Osteocyte (in vitro differentiated cells): ENCODE data around the gene NQO2. TPM values are rescaled to one million over a fixed set of nuclear protein-coding genes. Genes with fewer than 3 reads are reported as not detected.
A peak's percentile ranks its signal among the peaks of the same experiment; 100 is the strongest.
"Not testable (repeated sequence)": the region's sequence is repeated elsewhere in the genome, so short reads cannot be mapped to it uniquely, and the experiment has no call there.

Experiments
- DNase-seq: peaks from one replicate; pipeline ENCODE4 v3.0.0; 2021; ENCODE audit warnings: mixed read lengths; ENCODE audit not compliant: unreplicated experiment; ENCODE audit errors: extremely low spot score
- H3K27ac Mint-ChIP-seq: one replicate; pipeline ENCODE4 v1.8.0; 2021; ENCODE audit warnings: mild to moderate bottlenecking, mixed read lengths; ENCODE audit not compliant: unreplicated experiment
- H3K27me3 Mint-ChIP-seq: one replicate; pipeline ENCODE4 v1.8.0; 2021; ENCODE audit warnings: mixed read lengths; ENCODE audit not compliant: unreplicated experiment
- H3K36me3 Mint-ChIP-seq: one replicate; pipeline ENCODE4 v1.8.0; 2021; ENCODE audit warnings: mixed read lengths; ENCODE audit not compliant: unreplicated experiment
- H3K4me1 Mint-ChIP-seq: one replicate; pipeline ENCODE4 v1.8.0; 2021; ENCODE audit warnings: mixed read lengths; ENCODE audit not compliant: unreplicated experiment
- H3K4me3 Mint-ChIP-seq: one replicate; pipeline ENCODE4 v1.8.0; 2021; ENCODE audit warnings: mild to moderate bottlenecking, moderate library complexity, mixed read lengths; ENCODE audit not compliant: unreplicated experiment
- H3K9me3 Mint-ChIP-seq: one replicate; pipeline ENCODE4 v1.8.0; 2021; ENCODE audit warnings: mixed read lengths; ENCODE audit not compliant: unreplicated experiment
- CTCF ChIP-seq: fragments of 200-600 bp; sonication (generic); IDR thresholded peaks from 2 replicates; pipeline ENCODE4 v1.5.0; 2021; ENCODE audit warnings: antibody characterized with exemption, mild to moderate bottlenecking, moderate library complexity
- total RNA-seq: library from RNA; stranded (reverse); gene quantifications from 2 replicates; pipeline ENCODE4 v1.2.1, GENCODE V29; 2021

The NQO2 gene
- total RNA-seq, 1 donor from 2014 or later, result 40.1 TPM

DNA sequence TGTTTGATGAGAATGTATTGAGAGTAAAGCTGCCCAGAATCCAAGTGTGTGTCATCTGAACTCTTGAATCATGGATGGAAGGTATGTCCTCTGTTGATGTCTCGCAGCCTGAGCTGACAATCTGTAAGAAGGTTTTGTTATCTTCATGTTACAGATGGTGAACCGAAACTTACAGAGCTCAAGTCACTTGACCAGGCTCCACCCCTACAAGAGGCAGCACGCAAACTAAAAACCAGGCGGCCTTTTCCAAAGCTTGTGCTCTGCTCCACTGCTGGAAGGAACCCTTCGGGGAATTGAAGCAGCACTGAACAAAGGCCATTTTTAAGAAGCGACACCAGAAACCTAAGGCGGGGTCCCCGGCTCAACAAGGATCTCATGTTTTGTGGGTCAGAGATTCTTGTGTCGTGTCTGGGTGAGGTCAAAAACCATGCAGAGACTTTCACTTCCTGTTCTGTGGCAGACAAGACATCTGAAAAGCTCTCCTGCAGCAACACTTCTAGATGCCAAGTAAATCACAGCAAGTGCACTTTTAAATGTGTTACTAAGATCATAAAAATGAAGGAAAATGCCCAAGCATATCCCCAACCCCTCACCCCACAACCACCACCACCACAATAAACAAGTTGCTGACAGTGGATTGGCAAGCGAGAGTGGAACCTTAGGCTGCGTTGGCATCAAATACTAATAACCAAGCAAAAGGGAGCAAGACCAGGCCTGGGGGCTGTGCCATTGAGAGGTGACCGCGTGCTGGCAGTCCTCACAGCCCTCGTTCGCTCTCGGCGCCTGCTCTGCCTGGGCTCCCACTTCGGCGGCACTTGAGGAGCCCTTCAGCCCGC is 27.3 kb downstream of the NQO2 start:
- Mint-ChIP-seq H3K4me1 (peaks cover 39% of the 10 kb centered on the region), H3K27me3 (no peaks in the 10 kb centered on the region), H3K27ac (peak overlapping the region; percentile 50), H3K9me3 (no peaks in the 10 kb centered on the region), H3K36me3 (peaks cover 2% of the 10 kb centered on the region), H3K4me3 (no peak overlapping the region)
- no peak for TF ChIP-seq CTCF
- no peak for DNase-seq

DNA sequence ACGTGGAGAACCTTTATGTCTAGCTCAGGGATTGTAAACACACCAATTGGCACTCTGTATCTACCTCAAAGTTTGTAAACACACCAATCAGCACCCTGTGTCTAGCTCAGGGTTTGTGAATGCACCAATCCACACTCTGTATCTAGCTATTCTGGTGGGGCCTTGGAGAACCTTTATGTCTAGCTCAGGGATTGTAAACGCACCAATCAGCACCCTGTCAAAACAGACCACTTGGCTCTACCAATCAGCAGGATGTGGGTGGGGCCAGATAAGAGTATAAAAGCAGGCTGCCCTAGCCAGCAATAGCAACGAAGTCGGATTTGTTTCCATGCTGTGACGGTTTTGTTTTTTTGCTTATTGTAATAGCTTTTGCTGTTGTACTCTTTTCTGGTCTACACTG is 28.5 kb downstream of the NQO2 start:
- not testable (repeated sequence) for H3K9me3 Mint-ChIP-seq

GRCh38 chr6:3031857-3032640 is 32.4 kb downstream of the NQO2 start:
- peaks cover 2% of the 10 kb centered on the region for H3K4me1 Mint-ChIP-seq
- no peak overlapping the region for H3K27ac Mint-ChIP-seq
- H3K4me3 Mint-ChIP-seq, result no peak overlapping the region
- no peaks in the 10 kb centered on the region for H3K27me3 Mint-ChIP-seq
- no peaks in the 10 kb centered on the region for H3K36me3 Mint-ChIP-seq
- H3K9me3 Mint-ChIP-seq, result peaks cover 3% of the 10 kb centered on the region
- no peak for TF ChIP-seq CTCF
- no peak for DNase-seq

More for the DNA sequence above, 28.5 kb downstream of the NQO2 start:
- H3K27ac Mint-ChIP-seq, H3K4me3 Mint-ChIP-seq, DNase-seq, H3K27me3 Mint-ChIP-seq, H3K36me3 Mint-ChIP-seq: not testable (repeated sequence)
- peaks cover 34% of the 10 kb centered on the region for H3K4me1 Mint-ChIP-seq

DNA sequence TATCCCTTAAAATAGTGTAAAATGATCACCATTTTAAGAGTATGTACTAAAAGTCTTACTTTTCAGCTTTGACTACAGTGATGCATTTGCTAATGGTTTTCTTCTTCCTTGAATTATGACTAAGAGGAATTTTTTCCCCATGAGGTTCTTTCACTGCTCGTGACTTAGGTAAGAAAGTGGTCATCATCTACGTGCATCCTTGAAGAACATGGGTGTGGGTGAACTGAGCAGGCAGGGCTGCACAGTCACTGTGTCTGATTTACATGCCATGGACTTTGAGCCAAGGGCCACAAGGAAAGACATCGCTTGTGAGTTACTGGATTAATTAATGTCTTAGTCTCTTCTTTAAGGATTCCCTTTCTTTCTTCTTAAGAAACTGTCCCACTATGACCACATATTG is 33.3 kb downstream of the NQO2 start:
- Mint-ChIP-seq H3K36me3 (no peaks in the 10 kb centered on the region), H3K27ac (no peak overlapping the region), H3K27me3 (no peaks in the 10 kb centered on the region), H3K9me3 (peaks cover 3% of the 10 kb centered on the region), H3K4me3 (no peak overlapping the region), H3K4me1 (no peaks in the 10 kb centered on the region)
- TF ChIP-seq CTCF, result no peak
- DNase-seq, result no peak

GRCh38 chr6:3033652-3034051 is 34.0 kb downstream of the NQO2 start:
- no peak for DNase-seq
- Mint-ChIP-seq H3K4me1 (no peaks in the 10 kb centered on the region), H3K27ac (no peak overlapping the region), H3K4me3 (no peak overlapping the region), H3K9me3 (peaks cover 3% of the 10 kb centered on the region), H3K27me3 (no peaks in the 10 kb centered on the region), H3K36me3 (no peaks in the 10 kb centered on the region)
- TF ChIP-seq CTCF, result no peak
